Parathyroid adenoma (tissue), 2 donors: Measurements from ENCODE around the gene CDC34.

Source experiments
- H2AFZ ChIP-seq: fragments of 300-600 bp; sonication (generic); one replicate; pipeline ENCODE4 v1.7.0; 2017; ENCODE audit warnings: antibody characterized with exemption, mild to moderate bottlenecking
- H3K27ac ChIP-seq: fragments of 300-600 bp; sonication (generic); one replicate; pipeline ENCODE4 v1.7.0; 2017
- H3K27me3 ChIP-seq: fragments of 300-600 bp; sonication (generic); one replicate; pipeline ENCODE4 v1.7.0; 2017; ENCODE audit warnings: low read length; ENCODE audit not compliant: control insufficient read depth, insufficient read depth
- H3K36me3 ChIP-seq: fragments of 300-600 bp; sonication (generic); one replicate; pipeline ENCODE4 v1.7.0; 2017; ENCODE audit warnings: low read length; ENCODE audit not compliant: control insufficient read depth, insufficient read depth
- H3K4me1 ChIP-seq: fragments of 300-600 bp; sonication (generic); one replicate; pipeline ENCODE4 v1.7.0; 2017; ENCODE audit warnings: control low read depth
- H3K4me2 ChIP-seq: fragments of 300-600 bp; sonication (generic); one replicate; pipeline ENCODE4 v1.7.0; 2017; ENCODE audit warnings: low read length
- H3K4me3 ChIP-seq: fragments of 300-600 bp; sonication (generic); one replicate; pipeline ENCODE4 v1.7.0; 2017; ENCODE audit warnings: low read depth, low read length
- H3K79me2 ChIP-seq: fragments of 300-600 bp; sonication (generic); one replicate; pipeline ENCODE4 v1.7.0; 2017; ENCODE audit warnings: control low read depth
- H3K9ac ChIP-seq: fragments of 300-600 bp; sonication (generic); one replicate; pipeline ENCODE4 v1.7.0; 2017; ENCODE audit warnings: mild to moderate bottlenecking
- H3K9me3 ChIP-seq: fragments of 300-600 bp; sonication (generic); one replicate; pipeline ENCODE4 v1.7.0; 2017; ENCODE audit warnings: low read length; ENCODE audit not compliant: control insufficient read depth
- CTCF ChIP-seq: fragments of 300-600 bp; sonication (generic); IDR thresholded peaks from one replicate; pipeline ENCODE4 v1.7.0; 2017; ENCODE audit warnings: antibody characterized with exemption, mild to moderate bottlenecking
- donor health status: primary hyperparathyroidism.

CDC34 gene

GRCh38 chr19:535017-535835, 3.7 kb downstream of the CDC34 start:
- no peak overlapping the region for H3K4me3 ChIP-seq
- H2AFZ ChIP-seq, result no peak overlapping the region
- H3K27ac ChIP-seq, result no peak overlapping the region
- no peak overlapping the region for H3K4me2 ChIP-seq
- no peak overlapping the region for H3K9ac ChIP-seq
- no peaks in the 10 kb centered on the region for H3K36me3 ChIP-seq
- peaks cover 9% of the 10 kb centered on the region for H3K4me1 ChIP-seq
- H3K79me2 ChIP-seq, result peaks cover 40% of the 10 kb centered on the region
- no peak for TF ChIP-seq CTCF
- H3K27me3 ChIP-seq, result no peaks in the 10 kb centered on the region
- no peaks in the 10 kb centered on the region for H3K9me3 ChIP-seq

- H3K9me3 ChIP-seq, result no peaks in the 10 kb centered on the region
- no peaks in the 10 kb centered on the region for H3K36me3 ChIP-seq
- no peaks in the 10 kb centered on the region for H3K27me3 ChIP-seq
- H3K4me2 ChIP-seq, result no peak overlapping the region
- TF ChIP-seq CTCF, result no peak
- H3K27ac ChIP-seq, result no peak overlapping the region
- H2AFZ ChIP-seq, result no peak overlapping the region
- no peak overlapping the region for H3K4me3 ChIP-seq
- no peak overlapping the region for H3K9ac ChIP-seq
- peaks cover 9% of the 10 kb centered on the region for H3K4me1 ChIP-seq
- H3K79me2 ChIP-seq, result peaks cover 40% of the 10 kb centered on the region
Observed at GRCh38 chr19:536031-536880, 4.7 kb downstream of the CDC34 start.

GRCh38 chr19:536881-537404, 5.4 kb downstream of the CDC34 start:
- no peaks in the 10 kb centered on the region for H3K9me3 ChIP-seq
- H3K4me2 ChIP-seq, result no peak overlapping the region
- H3K36me3 ChIP-seq, result no peaks in the 10 kb centered on the region
- H3K27me3 ChIP-seq, result no peaks in the 10 kb centered on the region
- no peak overlapping the region for H3K9ac ChIP-seq
- H3K4me1 ChIP-seq, result peaks cover 9% of the 10 kb centered on the region
- no peak for TF ChIP-seq CTCF
- H3K79me2 ChIP-seq, result peaks cover 40% of the 10 kb centered on the region
- H3K4me3 ChIP-seq, result no peak overlapping the region
- no peak overlapping the region for H3K27ac ChIP-seq
- no peak overlapping the region for H2AFZ ChIP-seq

- TF ChIP-seq CTCF, result no peak
- no peaks in the 10 kb centered on the region for H3K36me3 ChIP-seq
- H3K9ac ChIP-seq, result no peak overlapping the region
Observed at GRCh38 chr19:538641-539428, 7.3 kb downstream of the CDC34 start.

More at GRCh38 chr19:538641-539428, 7.3 kb downstream of the CDC34 start:
- Histone ChIP-seq H3K79me2 (peaks cover 27% of the 10 kb centered on the region), H3K27ac (no peak overlapping the region), H3K4me1 (peaks cover 3% of the 10 kb centered on the region), H3K9me3 (no peaks in the 10 kb centered on the region), H2AFZ (no peak overlapping the region), H3K4me3 (no peak overlapping the region), H3K27me3 (no peaks in the 10 kb centered on the region), H3K4me2 (no peak overlapping the region)
